Measurements from ENCODE around the gene CARS2.
A peak's percentile ranks its signal among the peaks of the same experiment; 100 is the strongest.

Gene CARS2

GRCh38 chr13:110638814-110639806, 66.8 kb downstream of the CARS2 start:
- Histone ChIP-seq H3K27ac (ENCODE audit: extremely low read depth, low read depth, low read length) (no peak overlapping the region), H3K4me3 (ENCODE audit: low read depth, low read length) (no peak overlapping the region), H3K4me1 (ENCODE audit: control insufficient read depth, insufficient read depth, low read length) (no peaks in the 10 kb centered on the region), H3K9me3 (ENCODE audit: control insufficient read depth, insufficient read depth, low read depth, low read length) (no peaks in the 10 kb centered on the region), H3K36me3 (ENCODE audit: control insufficient read depth in 2 of 2, insufficient read depth in 1 of 2, low read length in 2 of 2) (peaks cover 0 to 98% of the 10 kb centered on the region in 2 experiments; a peak in 2 of 3 replicates)
- ChIA-PET CTCF (interaction anchor here (0.6 kb wide), 2 partner anchors 45 to 64 kb away, joined by 3 to 5 read pairs; no protein-coding TSS in a partner anchor), POLR2A (no interaction called here)
- no peak for TF ChIP-seq ZNF121 (tag by site-specific recombination; IDR thresholded peaks at IDR 0.05)
- TF ChIP-seq ZNF354C (tag by site-specific recombination; IDR thresholded peaks at IDR 0.05; ENCODE audit: borderline replicate concordance, low read depth) = no peak
- TF ChIP-seq ZNF335 (tag by site-specific recombination; conservative IDR thresholded peaks at IDR 0.05) = no peak
- TF ChIP-seq, protein P1, sequence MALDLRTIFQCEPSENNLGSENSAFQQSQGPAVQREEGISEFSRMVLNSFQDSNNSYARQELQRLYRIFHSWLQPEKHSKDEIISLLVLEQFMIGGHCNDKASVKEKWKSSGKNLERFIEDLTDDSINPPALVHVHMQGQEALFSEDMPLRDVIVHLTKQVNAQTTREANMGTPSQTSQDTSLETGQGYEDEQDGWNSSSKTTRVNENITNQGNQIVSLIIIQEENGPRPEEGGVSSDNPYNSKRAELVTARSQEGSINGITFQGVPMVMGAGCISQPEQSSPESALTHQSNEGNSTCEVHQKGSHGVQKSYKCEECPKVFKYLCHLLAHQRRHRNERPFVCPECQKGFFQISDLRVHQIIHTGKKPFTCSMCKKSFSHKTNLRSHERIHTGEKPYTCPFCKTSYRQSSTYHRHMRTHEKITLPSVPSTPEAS (tag by site-specific recombination; IDR thresholded peaks at IDR 0.05) = no peak
- no peak for TF ChIP-seq ZNF610 (tag by site-specific recombination; IDR thresholded peaks at IDR 0.05; ENCODE audit: borderline replicate concordance)
- TF ChIP-seq TCF7L2 (IDR thresholded peaks at IDR 0.05; ENCODE audit: borderline replicate concordance, low read depth, low read length) = no peak
- no peak for TF ChIP-seq ZNF501 (tag by site-specific recombination; IDR thresholded peaks at IDR 0.05)
- no peak for TF ChIP-seq IKZF3 (tag by site-specific recombination; IDR thresholded peaks at IDR 0.05)
- TF ChIP-seq ZNF223 (tag by site-specific recombination; IDR thresholded peaks at IDR 0.05) = no peak
- TF ChIP-seq, protein P2, sequence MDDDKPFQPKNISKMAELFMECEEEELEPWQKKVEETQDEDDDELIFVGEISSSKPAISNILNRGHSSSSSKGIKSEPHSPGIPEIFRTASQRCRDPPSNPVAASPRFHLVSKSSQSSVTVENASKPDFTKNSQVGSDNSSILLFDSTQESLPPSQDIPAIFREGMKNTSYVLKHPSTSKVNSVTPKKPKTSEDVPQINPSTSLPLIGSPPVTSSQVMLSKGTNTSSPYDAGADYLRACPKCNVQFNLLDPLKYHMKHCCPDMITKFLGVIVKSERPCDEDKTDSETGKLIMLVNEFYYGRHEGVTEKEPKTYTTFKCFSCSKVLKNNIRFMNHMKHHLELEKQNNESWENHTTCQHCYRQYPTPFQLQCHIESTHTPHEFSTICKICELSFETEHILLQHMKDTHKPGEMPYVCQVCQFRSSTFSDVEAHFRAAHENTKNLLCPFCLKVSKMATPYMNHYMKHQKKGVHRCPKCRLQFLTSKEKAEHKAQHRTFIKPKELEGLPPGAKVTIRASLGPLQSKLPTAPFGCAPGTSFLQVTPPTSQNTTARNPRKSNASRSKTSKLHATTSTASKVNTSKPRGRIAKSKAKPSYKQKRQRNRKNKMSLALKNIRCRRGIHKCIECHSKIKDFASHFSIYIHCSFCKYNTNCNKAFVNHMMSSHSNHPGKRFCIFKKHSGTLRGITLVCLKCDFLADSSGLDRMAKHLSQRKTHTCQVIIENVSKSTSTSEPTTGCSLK (tag by site-specific recombination; IDR thresholded peaks at IDR 0.05) = no peak
- no peak for TF ChIP-seq PRDM10 (tag by site-specific recombination; IDR thresholded peaks at IDR 0.05)
- no peak for TF ChIP-seq HOXA7 (CRISPR knock-in tag; IDR thresholded peaks at IDR 0.05; ENCODE audit: borderline replicate concordance)
- no peak for TF ChIP-seq ZNF792 (tag by site-specific recombination; IDR thresholded peaks at IDR 0.05)

DNA sequence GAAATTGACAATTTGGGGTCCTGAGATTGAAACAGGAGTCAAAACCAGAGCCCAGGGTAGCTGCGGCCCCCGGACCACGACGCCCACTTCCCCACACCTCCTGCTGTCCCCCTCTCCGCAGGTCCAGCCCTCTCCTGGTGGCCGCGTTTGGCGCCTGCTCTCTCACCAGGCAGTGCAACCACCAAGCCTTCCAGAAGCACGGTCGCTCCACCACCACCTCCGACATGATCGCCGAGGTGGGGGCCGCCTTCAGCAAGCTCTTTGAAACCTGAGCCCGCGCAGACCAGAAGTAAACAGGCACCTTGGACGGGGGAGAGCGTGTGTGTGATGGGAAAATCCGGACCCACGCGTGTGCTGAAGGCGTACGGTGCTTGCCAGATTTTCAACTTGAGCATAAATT, 67.7 kb downstream of the CARS2 start:
- POLR2A ChIA-PET = no interaction called here
- CTCF ChIA-PET = interaction anchor here (0.6 kb wide), 2 partner anchors 63 to 183 kb away, joined by 3 to 5 read pairs; no protein-coding TSS in a partner anchor
- Histone ChIP-seq H3K9me3 (ENCODE audit: control insufficient read depth, insufficient read depth, low read depth, low read length) (no peaks in the 10 kb centered on the region), H3K4me1 (ENCODE audit: control insufficient read depth, insufficient read depth, low read length) (no peaks in the 10 kb centered on the region), H3K4me3 (ENCODE audit: low read depth, low read length) (no peak overlapping the region), H3K36me3 (ENCODE audit: control insufficient read depth in 2 of 2, insufficient read depth in 1 of 2, low read length in 2 of 2) (peaks cover 0 to 93% of the 10 kb centered on the region in 2 experiments; a peak in 2 of 3 replicates), H3K27ac (ENCODE audit: extremely low read depth, low read depth, low read length) (no peak overlapping the region)
- TF ChIP-seq ZNF600 (tag by site-specific recombination; IDR thresholded peaks at IDR 0.05) (0 out of 2 replicates have a peak, but pooled peaks have one; percentile 19), GFI1B (tag by site-specific recombination; IDR thresholded peaks at IDR 0.05) (no peak), AEBP2 (tag by site-specific recombination; IDR thresholded peaks at IDR 0.05; ENCODE audit: borderline replicate concordance) (no peak), ZNF501 (tag by site-specific recombination; IDR thresholded peaks at IDR 0.05) (no peak)
- TF ChIP-seq, protein P3, sequence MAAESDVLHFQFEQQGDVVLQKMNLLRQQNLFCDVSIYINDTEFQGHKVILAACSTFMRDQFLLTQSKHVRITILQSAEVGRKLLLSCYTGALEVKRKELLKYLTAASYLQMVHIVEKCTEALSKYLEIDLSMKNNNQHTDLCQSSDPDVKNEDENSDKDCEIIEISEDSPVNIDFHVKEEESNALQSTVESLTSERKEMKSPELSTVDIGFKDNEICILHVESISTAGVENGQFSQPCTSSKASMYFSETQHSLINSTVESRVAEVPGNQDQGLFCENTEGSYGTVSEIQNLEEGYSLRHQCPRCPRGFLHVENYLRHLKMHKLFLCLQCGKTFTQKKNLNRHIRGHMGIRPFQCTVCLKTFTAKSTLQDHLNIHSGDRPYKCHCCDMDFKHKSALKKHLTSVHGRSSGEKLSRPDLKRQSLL (tag by site-specific recombination; IDR thresholded peaks at IDR 0.05) = no peak
- TF ChIP-seq, protein P4, sequence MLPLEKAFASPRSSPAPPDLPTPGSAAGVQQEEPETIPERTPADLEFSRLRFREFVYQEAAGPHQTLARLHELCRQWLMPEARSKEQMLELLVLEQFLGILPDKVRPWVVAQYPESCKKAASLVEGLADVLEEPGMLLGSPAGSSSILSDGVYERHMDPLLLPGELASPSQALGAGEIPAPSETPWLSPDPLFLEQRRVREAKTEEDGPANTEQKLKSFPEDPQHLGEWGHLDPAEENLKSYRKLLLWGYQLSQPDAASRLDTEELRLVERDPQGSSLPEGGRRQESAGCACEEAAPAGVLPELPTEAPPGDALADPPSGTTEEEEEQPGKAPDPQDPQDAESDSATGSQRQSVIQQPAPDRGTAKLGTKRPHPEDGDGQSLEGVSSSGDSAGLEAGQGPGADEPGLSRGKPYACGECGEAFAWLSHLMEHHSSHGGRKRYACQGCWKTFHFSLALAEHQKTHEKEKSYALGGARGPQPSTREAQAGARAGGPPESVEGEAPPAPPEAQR (tag by site-specific recombination; IDR thresholded peaks at IDR 0.05) = no peak

All from HEK293 (cell line).